ENCODE data around the gene ATP2C1.

GRCh38 chr3:130903412-130903908 is 9.6 kb downstream of the ATP2C1 start:
- TF ChIP-seq TAF1 (IDR thresholded peaks at IDR 0.05; ENCODE audit: borderline replicate concordance, insufficient read depth, low read length): no peak
- no peak for TF ChIP-seq REST (IDR thresholded peaks at IDR 0.05; ENCODE audit: insufficient read depth in 1 of 2, low read depth in 2 of 2, low read length in 2 of 2)

All from PFSK-1 (cell line).